ENCODE data around the gene LCP2.

LCP2 gene

GRCh38 chr5:170297589-170298462 is at the start of gene LCP2:
Gene LCP2, minus strand, starts transcription at chr5:170297777. Its CDS starts 166 bp downstream, at chr5:170297611.
- DNase-seq: no peak

- no peak for DNase-seq
These were observed 49.5 kb upstream of the LCP2 start for GRCh38 chr5:170347022-170347567.

GRCh38 chr5:170345971-170346370 is 48.4 kb upstream of the LCP2 start:
- DNase-seq: no peak

GRCh38 chr5:170343177-170343576 is 45.6 kb upstream of the LCP2 start:
- DNase-seq: no peak

- DNase-seq: no peak
These were observed 44.7 kb upstream of the LCP2 start for GRCh38 chr5:170342153-170342725.

- DNase-seq: no peak
These were observed 44.0 kb upstream of the LCP2 start for GRCh38 chr5:170341545-170341944.

- DNase-seq: no peak
These were observed 42.2 kb upstream of the LCP2 start for GRCh38 chr5:170339780-170340167.

- no peak for DNase-seq
These were observed 41.6 kb upstream of the LCP2 start for GRCh38 chr5:170338933-170339779.

GRCh38 chr5:170338291-170338690 is 40.7 kb upstream of the LCP2 start:
- DNase-seq: no peak

GRCh38 chr5:170337045-170337733 is 39.6 kb upstream of the LCP2 start:
- DNase-seq: no peak

- no peak for DNase-seq
These were observed 38.5 kb upstream of the LCP2 start for GRCh38 chr5:170336065-170336464.

- no peak for DNase-seq
These were observed 37.0 kb upstream of the LCP2 start for GRCh38 chr5:170334626-170335025.

GRCh38 chr5:170333161-170333910 is 35.8 kb upstream of the LCP2 start:
- DNase-seq: no peak

GRCh38 chr5:170332058-170332457 is 34.5 kb upstream of the LCP2 start:
- DNase-seq: no peak

GRCh38 chr5:170330568-170331054 is 33.0 kb upstream of the LCP2 start:
- no peak for DNase-seq

GRCh38 chr5:170329524-170329923 is 31.9 kb upstream of the LCP2 start:
- DNase-seq: no peak

GRCh38 chr5:170327829-170328228 is 30.3 kb upstream of the LCP2 start:
- no peak for DNase-seq

GRCh38 chr5:170327168-170327567 is 29.6 kb upstream of the LCP2 start:
- no peak for DNase-seq

GRCh38 chr5:170319301-170319700 is 21.7 kb upstream of the LCP2 start:
- no peak for DNase-seq

GRCh38 chr5:170317499-170317898 is 19.9 kb upstream of the LCP2 start:
- no peak for DNase-seq

GRCh38 chr5:170316937-170317336 is 19.4 kb upstream of the LCP2 start:
- no peak for DNase-seq

GRCh38 chr5:170315154-170315553 is 17.6 kb upstream of the LCP2 start:
- DNase-seq: no peak

Measured in DMS153 (cell line).